GM18526 (cell line): ENCODE measurements around the gene C16orf95.

Experiments used
- POLR2A ChIP-seq: IDR thresholded peaks from 3 replicates; pipeline ENCODE4 v1.6.1; 2011; ENCODE audit not compliant: insufficient read length; ENCODE audit errors: extremely low read depth

The C16orf95 gene

GRCh38 chr16:87327798-87328495 lies 10.8 kb upstream of the C16orf95 start:
- TF ChIP-seq POLR2A = no peak

DNA sequence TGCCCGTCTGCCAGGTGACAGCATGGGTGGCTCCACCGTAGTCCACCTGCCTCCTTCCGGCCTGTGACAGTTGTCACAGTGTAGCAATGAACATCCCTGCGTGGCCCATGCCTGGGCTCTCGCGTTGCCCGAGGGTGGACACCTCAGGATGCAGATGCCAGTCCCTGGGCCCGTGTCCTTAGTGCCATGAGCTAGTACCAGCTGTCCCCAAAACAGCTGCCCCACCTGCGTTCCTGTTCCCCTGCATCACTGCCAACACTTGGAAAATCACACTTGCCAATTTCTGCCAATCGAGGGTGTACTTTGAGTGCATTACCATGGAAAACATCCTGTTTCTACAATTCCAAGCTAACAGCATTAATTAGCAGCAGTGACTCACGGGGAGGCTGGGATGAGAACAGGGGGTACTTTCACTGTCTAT lies 9.0 kb upstream of the C16orf95 start:
- no peak for TF ChIP-seq POLR2A

GRCh38 chr16:87325423-87325858 lies 8.2 kb upstream of the C16orf95 start:
- no peak for TF ChIP-seq POLR2A

GRCh38 chr16:87324411-87325275 lies 7.5 kb upstream of the C16orf95 start:
- TF ChIP-seq POLR2A = no peak

DNA sequence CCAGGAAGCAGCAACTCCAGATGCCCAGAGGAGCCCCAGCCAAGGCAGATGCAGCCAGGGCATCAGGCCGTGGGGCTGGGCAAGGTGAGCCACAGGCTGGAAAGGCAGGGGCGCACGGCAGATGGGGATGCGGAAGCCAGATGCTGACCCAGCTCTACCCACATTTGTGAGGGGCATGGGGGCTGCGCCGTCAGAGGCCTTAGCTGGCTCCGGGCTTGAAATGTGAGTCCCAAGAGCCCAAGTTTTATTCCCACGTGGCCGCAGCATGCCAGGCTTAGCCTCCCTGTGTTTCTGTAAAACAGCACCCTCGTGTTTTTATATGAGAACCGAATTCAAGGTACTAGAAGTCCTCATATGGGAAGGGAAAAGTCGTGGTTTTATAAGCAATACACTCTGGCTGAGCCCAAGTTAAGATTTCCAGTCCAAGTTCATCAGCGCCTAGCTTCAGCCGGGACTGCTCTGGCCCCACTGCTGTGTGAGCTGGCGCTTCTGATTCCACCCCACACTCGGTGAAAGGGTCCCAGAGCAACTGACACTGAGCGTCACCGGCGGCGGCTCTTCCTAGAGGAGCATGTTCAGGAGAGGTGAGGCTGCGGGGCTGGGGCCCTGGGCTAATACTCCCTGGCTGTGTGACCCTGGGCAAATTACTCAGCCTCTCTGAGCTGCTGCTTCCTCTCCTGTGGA lies 6.7 kb upstream of the C16orf95 start:
- TF ChIP-seq POLR2A = no peak

GRCh38 chr16:87322833-87323726 lies 5.9 kb upstream of the C16orf95 start:
- no peak for TF ChIP-seq POLR2A

GRCh38 chr16:87322360-87322759 lies 5.2 kb upstream of the C16orf95 start:
- no peak for TF ChIP-seq POLR2A

- no peak for TF ChIP-seq POLR2A
These were observed 4.3 kb upstream of the C16orf95 start for GRCh38 chr16:87321336-87322107.

DNA sequence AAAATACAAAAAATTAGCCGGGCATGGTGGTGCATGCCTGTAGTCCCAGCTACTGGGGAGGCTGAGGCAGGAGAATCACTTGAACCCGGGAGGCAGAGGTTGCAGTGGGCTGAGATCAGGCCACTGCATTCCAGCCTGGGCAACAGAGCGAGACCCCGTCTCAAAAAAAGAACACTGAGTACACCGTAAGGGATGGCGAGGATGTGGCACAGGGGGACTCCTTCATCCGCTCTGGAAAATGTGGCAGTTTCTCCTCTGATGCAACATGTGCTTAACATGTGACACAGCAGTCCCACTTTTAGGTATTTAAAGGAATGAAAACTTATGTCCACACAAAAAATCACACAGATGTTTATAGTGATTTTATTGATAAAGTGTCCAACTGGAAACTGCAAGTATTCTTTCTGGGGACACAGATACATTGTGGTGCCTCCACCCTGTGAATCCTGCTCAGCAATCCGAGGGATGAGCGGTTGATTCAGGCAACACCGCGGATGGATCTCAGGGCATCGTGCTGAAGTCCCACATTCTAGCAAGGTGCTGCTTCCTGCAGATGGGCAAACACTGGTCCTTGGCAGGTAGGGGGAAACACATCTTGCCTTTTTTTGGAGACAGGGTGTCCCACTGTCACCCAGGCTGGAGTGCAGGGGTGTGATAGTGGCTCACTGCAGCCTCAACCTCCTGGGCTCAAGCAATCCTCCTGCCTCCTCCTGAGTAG lies 3.5 kb upstream of the C16orf95 start:
- no peak for TF ChIP-seq POLR2A

- TF ChIP-seq POLR2A = no peak
These were observed 2.9 kb upstream of the C16orf95 start for GRCh38 chr16:87319997-87320491.

DNA sequence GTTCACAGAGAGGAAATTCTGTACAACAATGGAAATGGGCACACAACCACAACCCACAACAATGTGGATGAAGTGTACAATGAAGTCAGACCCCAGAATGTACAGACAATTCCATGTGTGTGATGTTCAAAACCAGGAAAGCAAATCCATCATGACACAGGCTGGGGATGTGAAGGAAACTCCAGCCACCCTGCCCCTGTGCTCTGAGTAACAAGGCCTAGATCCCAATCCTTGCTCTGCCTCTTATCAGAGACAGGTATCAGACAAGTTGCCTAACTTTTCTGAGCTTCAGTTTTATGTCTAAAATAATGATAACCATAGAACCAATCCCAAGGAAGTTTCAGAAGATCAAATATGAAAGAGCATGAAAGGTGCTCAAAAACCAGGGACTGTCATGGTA lies 1.8 kb upstream of the C16orf95 start:
- TF ChIP-seq POLR2A = no peak

GRCh38 chr16:87317750-87318644 lies 805 bp upstream of the C16orf95 start:
- TF ChIP-seq POLR2A = no peak

DNA sequence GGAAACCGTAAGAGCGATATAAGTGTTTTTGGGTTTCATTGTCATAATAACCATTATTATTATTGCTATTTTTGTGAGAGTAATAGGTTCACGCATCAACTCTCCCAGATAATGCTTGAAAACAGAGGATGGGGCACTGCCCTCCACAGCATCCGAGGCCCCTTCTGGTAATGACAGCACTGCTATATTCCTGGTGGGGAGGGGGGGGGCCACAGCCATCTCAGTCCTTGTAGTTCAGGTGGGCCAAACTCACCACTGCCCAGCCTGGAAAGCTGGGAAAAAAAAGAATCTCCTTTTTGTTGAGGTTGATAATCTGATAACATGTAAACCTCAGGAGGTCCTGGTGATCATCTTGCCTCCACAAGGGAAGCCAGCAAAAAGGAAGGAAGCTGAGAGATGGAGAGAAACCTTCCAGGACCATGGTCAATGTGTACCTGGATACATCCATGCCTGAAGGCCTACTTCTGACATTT lies 706 bp downstream of the C16orf95 start:
- TF ChIP-seq POLR2A = no peak
